PC-9 (cell line): ENCODE measurements around the gene BTBD3. TPM values are rescaled to one million over a fixed set of nuclear protein-coding genes. Genes with fewer than 3 reads are reported as not detected.

ENCODE experiments used
- Bru-seq: library from RNA; stranded (reverse); fragments of 400-500 nt; gene quantifications from one replicate; lab custom pipeline; 2021; lab: Mats Ljungman, UMichigan
- BruChase-seq, 2 experiments: library from RNA; stranded (reverse); fragments of 400-500 nt; gene quantifications; one replicate each; lab custom pipeline; 2021; lab: Mats Ljungman, UMichigan
- BruUV-seq: library from RNA; stranded (reverse); fragments of 400-500 nt; replicated peaks from 2 replicates; lab custom pipeline; 2021; lab: Mats Ljungman, UMichigan
- CTCF ChIA-PET: fragments of 300-600 bp; sonication (Branson Sonifier 250); formaldehyde crosslinking; loops from one replicate; lab custom pipeline; 2022; ENCODE audit warnings: antibody characterized with exemption; lab: Charles Lee
- POLR2A ChIA-PET: fragments of 300-600 bp; sonication (Branson Sonifier 250); formaldehyde crosslinking; loops from one replicate; lab custom pipeline; 2022; ENCODE audit warnings: antibody characterized with exemption; ENCODE audit not compliant: unreplicated experiment; lab: Charles Lee
- DNase-seq, 2 experiments: peaks; one replicate each; pipeline versions ENCODE4 v3.0.0 to v3.0.0-alpha.2; 2015 to 2022; ENCODE audit warnings: mixed read lengths in 1 of 2
- H2AFZ ChIP-seq: fragments of 200-600 bp; sonication (generic); 2 replicates; pipeline ENCODE4 v1.8.1; 2017; ENCODE audit warnings: antibody characterized with exemption
- H3F3A ChIP-seq: fragments of 200-600 bp; sonication (generic); 2 replicates; pipeline ENCODE4 v1.8.1; 2017; ENCODE audit warnings: antibody characterized with exemption, mild to moderate bottlenecking, low read depth; ENCODE audit not compliant: insufficient read depth
- H3K27ac ChIP-seq: fragments of 200-600 bp; sonication (generic); 2 replicates; pipeline ENCODE4 v1.6.1; 2016; ENCODE audit warnings: mixed run types
- H3K27me3 ChIP-seq: fragments of 200-600 bp; sonication (generic); 2 replicates; pipeline ENCODE4 v1.6.1; 2016; ENCODE audit warnings: low read depth, mixed run types; ENCODE audit not compliant: insufficient read depth
- H3K36me3 ChIP-seq: fragments of 200-600 bp; sonication (generic); 2 replicates; pipeline ENCODE4 v1.6.1; 2016; ENCODE audit warnings: low read depth, mixed run types
- H3K4me1 ChIP-seq: fragments of 200-600 bp; sonication (generic); replicated peaks from 2 replicates; pipeline ENCODE4 v1.6.1; 2016; ENCODE audit warnings: mixed run types; ENCODE audit not compliant: insufficient read depth
- H3K4me2 ChIP-seq: fragments of 200-600 bp; sonication (generic); 2 replicates; pipeline ENCODE4 v1.6.1; 2017; ENCODE audit warnings: mixed run types
- H3K4me3 ChIP-seq: fragments of 200-600 bp; sonication (generic); 2 replicates; pipeline ENCODE4 v1.6.1; 2016; ENCODE audit warnings: mixed run types
- H3K79me2 ChIP-seq: fragments of 200-600 bp; sonication (generic); 2 replicates; pipeline ENCODE4 v1.6.1; 2017; ENCODE audit warnings: low read depth, mixed run types
- H3K9me2 ChIP-seq: fragments of 200-600 bp; sonication (generic); 2 replicates; pipeline ENCODE4 v1.8.1; 2017; ENCODE audit warnings: mild to moderate bottlenecking; ENCODE audit not compliant: insufficient read depth
- H3K9me3 ChIP-seq: fragments of 200-600 bp; sonication (generic); 2 replicates; pipeline ENCODE4 v1.8.1; 2016; ENCODE audit warnings: low read depth; ENCODE audit not compliant: insufficient read depth
- H4K20me1 ChIP-seq: fragments of 200-600 bp; sonication (generic); 2 replicates; pipeline ENCODE4 v1.8.1; 2017; ENCODE audit not compliant: insufficient read depth
- EZH2 ChIP-seq: fragments of 200-600 bp; sonication (generic); IDR thresholded peaks from 2 replicates; pipeline ENCODE4 v1.8.0; 2017; ENCODE audit warnings: antibody characterized with exemption, low read depth
- intact Hi-C: fragments of 100-400 bp; cut with micrococcal nuclease; formaldehyde crosslinking; loops from one replicate; pipeline ENCODE4 v1.10.0; 2022; ENCODE audit not compliant: unreplicated experiment
- long read RNA-seq: library from polyadenylated mRNA; stranded (forward); transcript quantifications from one replicate; pipeline ENCODE4 v2.0.0, GENCODE V29; 2022
- total RNA-seq: library from RNA; stranded (reverse); gene quantifications from 2 replicates; pipeline ENCODE4 v1.2.3, GENCODE V29; 2021
- TF ChIP-seq, protein P1 (sequence below): fragments of 200-600 bp; sonication (generic); conservative IDR thresholded peaks from 2 replicates; pipeline ENCODE4 v1.6.1; 2017; ENCODE audit warnings: mixed run types, antibody characterized with exemption, mild to moderate bottlenecking, moderate library complexity

The BTBD3 gene
- 17.6 and 19.6 TPM in 2 replicates for total RNA-seq
- Bru-seq, nascent RNA, result percentile 83 among the genes with signal in this experiment
- percentile 94 among the genes with signal in this experiment for BruChase-seq, experiment 1, labeled RNA remaining after a 2-hour chase
- BruChase-seq, experiment 2, labeled RNA remaining after a 6-hour chase, result percentile 84 among the genes with signal in this experiment
- long read RNA-seq, full-length matches to known transcripts, result 11 of 20 reads
- long read RNA-seq, partial matches to known transcripts, result 0 of 20 reads
- long read RNA-seq, other reads (novel, unspliced or antisense), result 9 of 20 reads

GRCh38 chr20:11917663-11918062 lies at the start of gene BTBD3:
TSS of gene BTBD3 (plus strand) at chr20:11917893. CDS start at chr20:11918276, 383 bp downstream.
- intact Hi-C loops, result no loop called here

DNA sequence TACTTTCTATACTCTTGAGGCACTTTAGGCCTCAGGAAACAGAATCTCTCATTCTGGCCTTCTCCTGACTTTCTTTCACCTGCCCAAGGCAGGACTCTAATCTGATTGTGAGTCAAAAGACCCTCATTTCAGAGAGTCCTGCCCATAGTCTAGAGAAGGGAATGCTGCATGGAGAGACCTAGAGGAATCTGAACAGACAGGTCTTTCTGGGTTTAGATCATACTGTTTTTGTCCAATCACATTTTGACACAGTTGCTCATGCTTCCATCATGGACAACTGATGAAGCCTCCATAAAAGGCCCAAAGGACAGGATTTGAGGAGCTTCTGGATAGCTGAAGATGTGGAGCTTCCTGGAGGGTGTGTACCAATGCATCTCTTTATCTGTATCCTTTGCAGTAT lies 48.1 kb upstream of the BTBD3 start:
- no peak overlapping the region for H3K27ac ChIP-seq
- intact Hi-C loops, result no loop called here
- no peaks in the 10 kb centered on the region for H3K27me3 ChIP-seq
- no peaks in the 10 kb centered on the region for H3K79me2 ChIP-seq
- POLR2A ChIA-PET, result interaction anchor here (0.5 kb wide), 1 partner anchor 75 kb away, joined by 3 read pairs; no protein-coding TSS in a partner anchor
- no peak for TF ChIP-seq EZH2
- TF ChIP-seq, protein P1, sequence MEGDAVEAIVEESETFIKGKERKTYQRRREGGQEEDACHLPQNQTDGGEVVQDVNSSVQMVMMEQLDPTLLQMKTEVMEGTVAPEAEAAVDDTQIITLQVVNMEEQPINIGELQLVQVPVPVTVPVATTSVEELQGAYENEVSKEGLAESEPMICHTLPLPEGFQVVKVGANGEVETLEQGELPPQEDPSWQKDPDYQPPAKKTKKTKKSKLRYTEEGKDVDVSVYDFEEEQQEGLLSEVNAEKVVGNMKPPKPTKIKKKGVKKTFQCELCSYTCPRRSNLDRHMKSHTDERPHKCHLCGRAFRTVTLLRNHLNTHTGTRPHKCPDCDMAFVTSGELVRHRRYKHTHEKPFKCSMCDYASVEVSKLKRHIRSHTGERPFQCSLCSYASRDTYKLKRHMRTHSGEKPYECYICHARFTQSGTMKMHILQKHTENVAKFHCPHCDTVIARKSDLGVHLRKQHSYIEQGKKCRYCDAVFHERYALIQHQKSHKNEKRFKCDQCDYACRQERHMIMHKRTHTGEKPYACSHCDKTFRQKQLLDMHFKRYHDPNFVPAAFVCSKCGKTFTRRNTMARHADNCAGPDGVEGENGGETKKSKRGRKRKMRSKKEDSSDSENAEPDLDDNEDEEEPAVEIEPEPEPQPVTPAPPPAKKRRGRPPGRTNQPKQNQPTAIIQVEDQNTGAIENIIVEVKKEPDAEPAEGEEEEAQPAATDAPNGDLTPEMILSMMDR, result no peak
- no peaks in the 10 kb centered on the region for H3K9me2 ChIP-seq
- no peak overlapping the region for H3K4me3 ChIP-seq
- H4K20me1 ChIP-seq, result no peaks in the 10 kb centered on the region
- H3K36me3 ChIP-seq, result no peaks in the 10 kb centered on the region
- CTCF ChIA-PET, result no interaction called here
- H3K4me2 ChIP-seq, result no peak overlapping the region
- BruUV-seq, result no TSS peak
- H3F3A ChIP-seq, result no peaks in the 10 kb centered on the region
- H3K9me3 ChIP-seq, result no peaks in the 10 kb centered on the region
- peak overlapping the region; percentile 37; the same call in 1 of the 2 replicates for H2AFZ ChIP-seq
- DNase-seq, result no peak
- 0 out of 2 replicates have a peak, but pooled peaks cover 6% of the 10 kb centered on the region for H3K4me1 ChIP-seq

More at GRCh38 chr20:11917663-11918062, at the start of gene BTBD3:
- ChIA-PET POLR2A (no interaction called here), CTCF (no interaction called here)
- Histone ChIP-seq H3F3A (0 out of 2 replicates have a peak, but pooled peaks cover 4% of the 10 kb centered on the region), H3K4me3 (no peak within 1 kb of the TSS), H3K79me2 (peaks cover 30% of the 10 kb centered on the region), H3K4me1 (0 out of 2 replicates have a peak, but pooled peaks cover 3% of the 10 kb centered on the region), H3K27me3 (no peaks in the 10 kb centered on the region), H4K20me1 (peaks cover 5% of the 10 kb centered on the region; the same call in 1 of the 2 replicates), H3K4me2 (no peak within 1 kb of the TSS), H2AFZ (no peak within 1 kb of the TSS), H3K27ac (no peak within 1 kb of the TSS), H3K9me2 (no peaks in the 10 kb centered on the region), H3K36me3 (no peaks in the 10 kb centered on the region), H3K9me3 (no peaks in the 10 kb centered on the region)
- TF ChIP-seq, protein P1, result no peak
- no peak for TF ChIP-seq EZH2
- DNase-seq, result no peak
- no TSS peak for BruUV-seq

GRCh38 chr20:11870411-11870810 lies 47.3 kb upstream of the BTBD3 start:
- BruUV-seq, result no TSS peak
- Histone ChIP-seq H3K4me3 (no peak overlapping the region), H3K79me2 (no peaks in the 10 kb centered on the region), H3K36me3 (no peaks in the 10 kb centered on the region), H3K27ac (no peak overlapping the region), H3K9me3 (no peaks in the 10 kb centered on the region), H4K20me1 (no peaks in the 10 kb centered on the region), H3K9me2 (no peaks in the 10 kb centered on the region), H2AFZ (no peak overlapping the region), H3K27me3 (no peaks in the 10 kb centered on the region), H3K4me2 (no peak overlapping the region), H3K4me1 (0 out of 2 replicates have a peak, but pooled peaks cover 6% of the 10 kb centered on the region), H3F3A (no peaks in the 10 kb centered on the region)
- intact Hi-C loops, result no loop called here
- no peak for TF ChIP-seq EZH2
- TF ChIP-seq, protein P1, result no peak
- CTCF ChIA-PET, result no interaction called here
- POLR2A ChIA-PET, result interaction anchor here (0.5 kb wide), 1 partner anchor 75 kb away, joined by 3 read pairs; no protein-coding TSS in a partner anchor
- no peak for DNase-seq
